CD14-positive monocyte (primary cell): ENCODE results near the gene TAC1. TPM values are rescaled to one million over a fixed set of nuclear protein-coding genes. Genes with fewer than 3 reads are reported as not detected.

Experiments
- DNase-seq, 3 donors: peaks; one replicate each; pipeline ENCODE4 v3.0.0-alpha.2; 2011 to 2022
- H2AFZ ChIP-seq: 2 replicates; pipeline ENCODE4 v1.6.0; 2012; ENCODE audit warnings: mild to moderate bottlenecking, low read depth, low read length, inconsistent platforms; ENCODE audit not compliant: insufficient read depth, poor library complexity, severe bottlenecking
- H3K27ac ChIP-seq, 2 donors: 1 replicate in 1 of 2; 2 replicates in 1 of 2; pipeline ENCODE4 v1.5.1; 2012 to 2013; ENCODE audit warnings: low read length in 2 of 2, control low read depth in 1 of 2, inconsistent platforms in 1 of 2, low read depth in 1 of 2, mild to moderate bottlenecking in 1 of 2
- H3K27me3 ChIP-seq, 2 donors: one replicate each; pipeline versions ENCODE4 v1.6.0 to v1.6.1; 2011 to 2013; ENCODE audit warnings: low read length in 2 of 2; ENCODE audit not compliant: control insufficient read depth in 2 of 2, insufficient read depth in 2 of 2
- H3K36me3 ChIP-seq, 2 donors: replicated peaks in 1 of 2; 1 replicate in 1 of 2; 2 replicates in 1 of 2; pipeline versions ENCODE4 v1.5.1 to v1.6.1; 2012 to 2013; ENCODE audit warnings: low read length in 2 of 2, control low read depth in 1 of 2, inconsistent platforms in 1 of 2, mild to moderate bottlenecking in 1 of 2; ENCODE audit not compliant: insufficient read depth in 2 of 2, control insufficient read depth in 1 of 2
- H3K4me1 ChIP-seq, 2 donors: 1 replicate in 1 of 2; 2 replicates in 1 of 2; pipeline versions ENCODE4 v1.5.1 to v1.6.1; 2012 to 2013; ENCODE audit warnings: low read length in 2 of 2, control low read depth in 1 of 2, inconsistent platforms in 1 of 2, mild to moderate bottlenecking in 1 of 2, moderate library complexity in 1 of 2; ENCODE audit not compliant: insufficient read depth in 2 of 2, control insufficient read depth in 1 of 2
- H3K4me2 ChIP-seq: replicated peaks from 2 replicates; pipeline ENCODE3; 2012; ENCODE audit warnings: low read length, moderate library complexity, mild to moderate bottlenecking; ENCODE audit not compliant: poor library complexity, severe bottlenecking; ENCODE audit errors: extremely low read depth
- H3K4me3 ChIP-seq, 3 experiments: fragments of 200-600 bp in 1 of 3; sonication (generic) in 1 of 3; replicated peaks in 1 of 3; 1 replicate in 2 of 3; 2 replicates in 1 of 3; pipeline ENCODE4 v1.5.1; 2011 to 2013; ENCODE audit warnings: low read length in 3 of 3, mild to moderate bottlenecking in 3 of 3, control low read depth in 2 of 3, low read depth in 2 of 3, inconsistent platforms in 1 of 3, moderate library complexity in 1 of 3
- H3K79me2 ChIP-seq: 2 replicates; pipeline ENCODE4 v1.6.0; 2012; ENCODE audit warnings: mild to moderate bottlenecking, control low read depth, inconsistent platforms, low read length, moderate library complexity; ENCODE audit not compliant: insufficient read depth
- H3K9ac ChIP-seq: 2 replicates; pipeline ENCODE4 v1.6.0; 2017; ENCODE audit warnings: low read length, mild to moderate bottlenecking; ENCODE audit not compliant: insufficient read depth, poor library complexity, severe bottlenecking
- H3K9me3 ChIP-seq, 2 donors: replicated peaks in 1 of 2; 1 replicate in 1 of 2; 2 replicates in 1 of 2; pipeline versions ENCODE4 v1.5.1 to v1.6.1; 2012 to 2013; ENCODE audit warnings: low read length in 2 of 2, control low read depth in 1 of 2; ENCODE audit not compliant: control insufficient read depth in 1 of 2, insufficient read depth in 1 of 2
- H4K20me1 ChIP-seq: 2 replicates; pipeline ENCODE4 v1.6.0; 2012; ENCODE audit warnings: mild to moderate bottlenecking, low read length, control low read depth, moderate library complexity; ENCODE audit not compliant: insufficient read depth
- H3K27ac Mint-ChIP-seq, 7 donors: one replicate each; pipeline ENCODE4 v1.8.0; 2020; ENCODE audit warnings: mild to moderate bottlenecking in 7 of 7, mixed read lengths in 7 of 7, moderate library complexity in 6 of 7, inconsistent platforms in 2 of 7
- H3K27me3 Mint-ChIP-seq, 3 donors: one replicate each; pipeline ENCODE4 v1.8.0; 2021 to 2022; ENCODE audit warnings: low read depth in 3 of 3, mild to moderate bottlenecking in 3 of 3, mixed read lengths in 3 of 3, moderate library complexity in 3 of 3, inconsistent platforms in 1 of 3
- H3K36me3 Mint-ChIP-seq, 2 donors: one replicate each; pipeline ENCODE4 v1.8.0; 2020; ENCODE audit warnings: mixed read lengths in 2 of 2, inconsistent platforms in 1 of 2, mild to moderate bottlenecking in 1 of 2
- H3K4me1 Mint-ChIP-seq: one replicate; pipeline ENCODE4 v1.8.0; 2020; ENCODE audit warnings: mild to moderate bottlenecking, mixed read lengths
- H3K4me3 Mint-ChIP-seq, 2 donors: one replicate each; pipeline ENCODE4 v1.8.0; 2020; ENCODE audit warnings: mild to moderate bottlenecking in 2 of 2, mixed read lengths in 2 of 2, moderate library complexity in 1 of 2
- H3K9me3 Mint-ChIP-seq, 7 donors: one replicate each; pipeline ENCODE4 v1.8.0; 2020 to 2022; ENCODE audit warnings: mixed read lengths in 7 of 7, mild to moderate bottlenecking in 6 of 7, moderate library complexity in 6 of 7, inconsistent platforms in 2 of 7
- CTCF ChIP-seq: fragments of 200-600 bp; IDR thresholded peaks from one replicate; pipeline ENCODE4 v1.8.0; 2022; ENCODE audit warnings: antibody characterized with exemption, mild to moderate bottlenecking
- WGBS: methylation state at CpG from one replicate; pipeline ENCODE4 v1.1.5; 2013; ENCODE audit warnings: missing lambda C conversion rate; ENCODE audit not compliant: insufficient coverage; 5-methylcytosine and 5-hydroxymethylcytosine counted together
- intact Hi-C, 2 donors: fragments of 100-400 bp; cut with micrococcal nuclease; formaldehyde crosslinking; loops; one replicate each; pipeline versions ENCODE4 v1.15.0 to v1.15.1; 2023
- polyA plus RNA-seq, 3 donors: library from polyadenylated mRNA; depleted of rRNA in 1 of 3; unstranded in 2 of 3; stranded (reverse) in 1 of 3; fragments of 300-500 nt in 2 of 3; fragments of >200 nt in 1 of 3; fragmentation: Illumina TruSeq in 2 of 3; gene quantifications; 1 replicate in 2 of 3; 2 replicates in 1 of 3; pipeline ENCODE4 v1.2.3, GENCODE V29; 2012 to 2021

TAC1 gene
- polyA plus RNA-seq, 3 donors: not detected

DNA sequence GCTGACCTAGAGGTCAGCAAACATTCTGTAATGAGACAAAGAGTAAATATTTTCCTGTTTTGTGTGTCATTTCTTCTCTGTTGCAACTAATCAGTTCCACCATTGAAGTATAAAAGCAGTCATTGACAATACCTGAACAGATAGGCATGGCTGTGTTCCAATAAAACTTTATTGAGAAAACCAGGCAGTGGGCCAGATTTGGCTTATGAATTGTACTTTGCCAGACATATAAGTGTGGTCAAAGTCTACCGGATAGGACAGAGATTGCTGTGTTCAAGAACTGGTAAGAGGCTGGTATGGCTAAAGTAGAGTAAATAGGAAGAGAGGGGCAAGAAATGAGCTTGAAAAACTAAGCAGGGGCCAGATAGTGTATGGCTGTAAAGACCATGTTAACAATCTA lies 38.3 kb upstream of the TAC1 start:
- 86% methylated on average over 1 of the region's 1 CpG for WGBS

GRCh38 chr7:97694355-97694754 lies 37.5 kb upstream of the TAC1 start:
- no peaks in the 10 kb centered on the region for H3K79me2 ChIP-seq
- Mint-ChIP-seq H3K27me3 (no peaks in the 10 kb centered on the region), H3K4me3 (no peak overlapping the region), H3K36me3 (no peaks in the 10 kb centered on the region), H3K27ac (no peak overlapping the region), H3K4me1 (no peaks in the 10 kb centered on the region), H3K9me3 (peaks cover 1 to 8% (median 3%) of the 10 kb centered on the region in 7 donors)
- H3K4me3 ChIP-seq: no peak overlapping the region
- H3K9ac ChIP-seq: no peak overlapping the region
- H3K4me1 ChIP-seq: no peaks in the 10 kb centered on the region
- intact Hi-C loops: no loop called here
- H4K20me1 ChIP-seq: no peaks in the 10 kb centered on the region
- WGBS: 100% methylated on average over 1 of the region's 2 CpGs
- H3K9me3 ChIP-seq: peaks cover 0 to 8% of the 10 kb centered on the region in 2 donors
- H3K27me3 ChIP-seq: no peaks in the 10 kb centered on the region
- no peaks in the 10 kb centered on the region for H3K36me3 ChIP-seq
- no peak overlapping the region for H3K27ac ChIP-seq
- no peak for DNase-seq
- no peak for TF ChIP-seq CTCF
- H3K4me2 ChIP-seq: no peak overlapping the region
- H2AFZ ChIP-seq: no peak overlapping the region

More for the DNA sequence above, 38.3 kb upstream of the TAC1 start:
- Histone ChIP-seq H3K4me3 (no peak overlapping the region), H4K20me1 (no peaks in the 10 kb centered on the region), H3K4me2 (no peak overlapping the region), H3K27me3 (no peaks in the 10 kb centered on the region), H3K4me1 (no peaks in the 10 kb centered on the region), H3K9me3 (peaks cover 0 to 6% of the 10 kb centered on the region in 2 donors), H3K79me2 (no peaks in the 10 kb centered on the region), H2AFZ (no peak overlapping the region), H3K27ac (no peak overlapping the region), H3K36me3 (no peaks in the 10 kb centered on the region), H3K9ac (no peak overlapping the region)
- TF ChIP-seq CTCF: no peak
- Mint-ChIP-seq H3K4me3 (no peak overlapping the region), H3K36me3 (no peaks in the 10 kb centered on the region), H3K4me1 (no peaks in the 10 kb centered on the region), H3K9me3 (peaks cover 0 to 8% (median 3%) of the 10 kb centered on the region in 7 donors), H3K27ac (no peak overlapping the region), H3K27me3 (no peaks in the 10 kb centered on the region)
- DNase-seq: no peak
- intact Hi-C loops: no loop called here
